GM18868 (cell line): Measurements from ENCODE around the gene NRP1.

Experiments used
- ATAC-seq: cut with Tn5 transposase; IDR thresholded peaks from one replicate; pipeline ENCODE4 v1.9.1; 2021; ENCODE audit warnings: mild to moderate bottlenecking, moderate library complexity; ENCODE audit not compliant: unreplicated experiment

The NRP1 gene

DNA sequence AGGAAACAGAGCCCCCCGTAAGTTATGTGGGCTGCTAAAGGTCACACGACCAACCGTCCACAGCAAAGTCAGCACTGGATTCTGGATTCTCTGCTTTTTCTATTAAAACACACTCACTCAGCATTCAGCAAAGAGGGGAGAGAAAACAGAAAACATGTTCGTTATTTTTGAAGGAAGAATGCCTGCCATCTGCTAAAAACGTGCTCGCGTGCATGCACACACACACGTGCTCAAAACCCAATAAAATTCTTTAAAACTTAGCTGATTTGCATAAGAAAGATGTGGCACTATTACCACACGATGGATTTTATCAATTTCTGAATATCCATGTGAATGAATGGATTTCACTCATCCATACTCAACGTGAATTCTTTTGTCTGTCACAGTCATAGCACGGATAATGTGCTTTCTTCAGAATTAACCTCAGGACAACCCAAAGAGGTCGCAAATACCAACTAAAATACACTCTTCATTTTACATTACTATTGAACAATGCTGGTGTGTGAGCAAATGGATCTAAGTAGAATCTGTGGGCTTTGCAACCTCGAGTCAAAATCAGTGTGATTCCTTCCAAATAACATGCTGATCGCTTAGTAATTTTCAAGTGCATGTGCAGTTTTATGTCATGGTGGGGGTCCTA is 40.8 kb downstream of the NRP1 start:
- ATAC-seq = no peak

DNA sequence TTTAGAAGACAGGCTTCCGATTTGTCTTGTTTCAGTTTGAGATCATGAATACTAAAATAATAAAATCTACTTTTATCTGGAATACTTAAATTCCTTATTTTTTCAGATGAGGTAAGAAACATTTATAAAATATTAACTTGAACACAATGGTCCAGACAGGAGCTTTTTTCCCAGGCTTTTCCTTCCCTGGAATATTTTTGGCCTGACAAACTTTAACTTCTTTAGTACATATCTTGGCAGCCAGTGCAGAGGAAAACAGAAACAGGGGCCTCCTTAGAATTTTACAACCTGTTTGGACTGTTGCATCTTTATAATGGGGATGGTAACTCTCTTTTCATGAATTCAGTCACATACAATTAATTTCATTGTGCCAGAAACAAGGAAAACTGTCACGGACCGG is 41.4 kb downstream of the NRP1 start:
- no peak for ATAC-seq

DNA sequence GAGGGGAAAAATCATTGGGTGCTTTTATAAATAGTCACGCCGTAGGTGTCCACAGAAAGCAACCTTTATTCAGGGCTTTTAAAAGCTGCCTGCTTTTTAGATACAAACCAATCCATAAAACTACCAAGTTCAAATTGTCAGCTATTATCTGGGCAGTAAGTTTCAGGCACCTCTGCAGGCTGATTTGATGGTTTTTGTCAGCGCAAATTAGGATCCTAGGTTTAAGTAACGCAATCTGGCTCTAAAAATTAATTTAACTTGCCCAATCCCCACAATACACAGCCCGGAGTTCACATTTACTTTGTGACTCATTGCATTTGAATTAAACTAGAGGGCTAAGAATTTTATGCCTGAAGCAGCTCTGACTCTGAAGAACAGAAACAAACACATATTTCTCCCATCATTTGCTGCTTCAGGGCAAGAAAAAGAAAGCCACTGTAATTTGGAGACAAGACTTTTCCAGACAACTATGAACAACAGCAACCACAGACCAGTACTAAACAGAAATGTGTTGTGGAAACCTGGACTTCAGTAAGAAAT is 43.3 kb downstream of the NRP1 start:
- no peak for ATAC-seq

DNA sequence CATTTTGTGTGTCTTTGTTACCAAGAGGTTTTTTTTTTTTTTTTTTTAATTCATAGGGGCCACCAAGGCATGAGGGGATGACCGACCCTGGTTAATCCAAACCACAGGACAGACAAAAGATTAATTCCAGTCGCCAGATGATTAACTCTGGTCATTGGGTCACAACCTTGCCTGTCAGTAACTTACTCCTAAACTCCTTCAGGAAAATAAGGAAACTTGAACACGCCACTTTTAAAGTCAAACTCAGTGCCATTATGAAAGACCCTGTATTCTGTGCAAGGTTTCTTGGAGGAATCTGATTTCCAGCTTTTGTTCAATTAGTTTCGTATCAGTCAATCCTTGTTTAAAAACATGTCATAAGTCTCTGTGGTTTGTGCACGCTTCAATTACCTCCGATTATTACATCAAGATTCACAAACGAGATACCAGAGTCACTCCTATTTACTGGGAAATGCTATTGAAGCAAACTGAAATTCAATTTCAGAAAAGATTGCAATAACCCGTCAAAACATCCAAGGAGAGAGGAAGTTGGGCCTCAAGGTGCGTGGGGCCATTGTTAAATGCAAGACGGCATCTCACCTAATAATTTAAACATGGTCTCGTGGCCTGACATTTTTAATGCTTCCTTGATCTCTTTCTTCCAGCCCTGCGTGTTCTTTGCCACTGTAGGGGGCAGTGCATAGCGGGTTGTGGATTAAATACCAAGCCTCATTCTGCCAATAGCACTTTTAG is 44.0 kb downstream of the NRP1 start:
- ATAC-seq = no peak

DNA sequence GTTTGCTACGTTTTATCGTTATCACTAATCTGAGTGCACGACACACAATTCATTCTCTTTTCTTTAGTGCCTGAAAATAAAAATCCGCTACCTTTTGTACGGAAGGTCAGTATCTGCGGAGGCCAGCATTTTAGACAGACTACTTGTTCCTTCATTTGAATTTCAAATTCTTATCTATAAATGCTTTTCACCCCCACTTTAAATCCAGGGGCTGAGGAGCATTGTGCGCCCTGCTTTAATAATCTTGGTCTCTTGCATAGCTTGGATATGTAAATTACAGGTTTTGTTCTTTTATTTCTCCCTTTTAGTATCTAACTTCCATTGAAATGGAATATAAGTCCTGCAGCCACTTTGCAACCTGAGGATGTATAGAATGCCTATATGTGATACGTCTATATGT is 44.7 kb downstream of the NRP1 start:
- ATAC-seq = no peak

DNA sequence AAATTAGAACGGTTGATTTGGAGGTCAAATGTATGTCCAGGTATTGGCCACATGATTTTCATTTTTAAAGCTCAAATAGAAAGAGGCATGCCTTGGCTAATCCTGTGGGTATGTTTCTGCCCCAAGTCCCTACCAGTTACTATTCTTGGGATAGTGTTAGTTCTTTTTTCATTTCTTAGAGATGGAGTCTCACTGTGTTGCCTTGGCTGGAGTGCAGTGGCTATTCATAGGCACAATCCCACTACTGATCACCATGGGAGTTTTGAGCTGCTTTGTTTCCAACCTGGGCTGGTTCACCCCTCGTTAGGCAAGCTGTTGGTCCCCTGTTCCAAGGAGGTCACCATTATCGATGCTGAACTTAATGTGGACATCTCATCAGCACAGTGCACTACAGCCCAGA is 46.3 kb downstream of the NRP1 start:
- no peak for ATAC-seq

DNA sequence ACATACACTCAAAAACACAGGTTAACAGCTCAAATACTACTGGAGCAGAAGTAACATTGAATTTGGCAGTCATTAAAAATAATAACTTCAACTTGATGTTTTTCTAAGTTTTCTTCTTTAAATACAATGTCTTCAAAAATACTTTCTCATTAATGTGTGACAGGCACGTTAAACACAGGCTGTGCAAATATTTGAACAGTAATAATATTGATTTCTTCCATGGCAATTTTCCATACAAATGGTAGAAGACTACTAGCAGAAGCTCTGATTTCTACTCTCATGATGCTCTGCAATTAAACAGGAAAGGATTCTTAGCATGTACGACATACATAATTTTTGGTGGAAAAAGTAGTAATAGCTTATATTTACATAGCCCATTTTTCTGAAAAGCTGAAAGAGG is 47.4 kb downstream of the NRP1 start:
- ATAC-seq = no peak

DNA sequence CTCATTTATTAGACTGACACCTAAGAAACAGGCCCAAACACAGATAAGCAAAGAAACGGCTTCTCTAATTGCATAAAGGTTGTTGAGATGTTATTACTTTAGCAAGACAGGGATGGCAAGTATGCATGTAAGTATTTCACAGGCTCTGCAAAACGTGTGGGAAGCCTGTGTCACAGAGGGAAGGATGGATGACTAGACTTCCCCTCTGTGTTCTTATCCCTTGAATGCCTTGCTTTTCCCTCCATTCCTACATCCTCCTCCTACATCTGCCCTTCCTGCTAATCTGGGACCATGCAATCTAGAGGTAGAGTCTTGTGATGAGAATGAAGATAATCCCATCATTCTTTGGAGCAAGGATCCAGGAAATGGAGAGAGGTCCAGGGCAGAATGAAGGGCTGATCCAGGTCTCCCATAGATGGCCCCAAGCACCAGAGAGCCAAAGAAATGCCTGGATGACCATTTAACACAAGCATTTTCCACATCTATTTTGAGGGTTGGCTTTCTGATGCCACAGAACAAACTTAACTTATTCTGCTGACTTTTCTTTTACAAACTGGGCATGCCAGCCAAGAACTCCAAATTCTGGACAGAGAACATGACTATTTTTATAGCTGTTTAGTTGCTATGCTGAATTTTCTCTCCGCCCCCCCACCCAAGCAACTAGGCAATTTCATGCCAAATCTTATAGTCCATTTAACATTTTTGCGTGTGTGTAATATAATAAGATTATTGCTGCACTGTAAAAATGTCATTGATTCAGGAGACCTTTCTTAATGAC is 48.1 kb downstream of the NRP1 start:
- ATAC-seq = no peak

DNA sequence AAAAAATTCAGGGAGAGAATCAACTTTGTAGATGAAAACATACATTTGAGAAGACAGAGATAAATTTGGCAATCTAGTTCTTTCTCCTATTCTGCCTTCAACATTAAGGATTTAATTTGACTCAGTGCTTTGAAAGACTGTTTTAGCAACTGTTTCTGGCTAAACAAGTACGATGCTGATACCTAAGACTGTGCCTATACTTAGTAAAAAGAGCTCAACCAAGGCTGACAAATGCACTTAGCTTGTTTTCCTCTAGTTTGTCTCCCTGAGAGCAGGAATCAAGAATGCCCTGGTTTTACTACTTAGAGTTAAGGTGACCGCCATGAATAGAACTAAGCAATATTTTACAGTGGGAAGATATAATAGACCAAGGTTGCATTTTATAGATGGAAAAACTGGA is 49.5 kb downstream of the NRP1 start:
- ATAC-seq = no peak

DNA sequence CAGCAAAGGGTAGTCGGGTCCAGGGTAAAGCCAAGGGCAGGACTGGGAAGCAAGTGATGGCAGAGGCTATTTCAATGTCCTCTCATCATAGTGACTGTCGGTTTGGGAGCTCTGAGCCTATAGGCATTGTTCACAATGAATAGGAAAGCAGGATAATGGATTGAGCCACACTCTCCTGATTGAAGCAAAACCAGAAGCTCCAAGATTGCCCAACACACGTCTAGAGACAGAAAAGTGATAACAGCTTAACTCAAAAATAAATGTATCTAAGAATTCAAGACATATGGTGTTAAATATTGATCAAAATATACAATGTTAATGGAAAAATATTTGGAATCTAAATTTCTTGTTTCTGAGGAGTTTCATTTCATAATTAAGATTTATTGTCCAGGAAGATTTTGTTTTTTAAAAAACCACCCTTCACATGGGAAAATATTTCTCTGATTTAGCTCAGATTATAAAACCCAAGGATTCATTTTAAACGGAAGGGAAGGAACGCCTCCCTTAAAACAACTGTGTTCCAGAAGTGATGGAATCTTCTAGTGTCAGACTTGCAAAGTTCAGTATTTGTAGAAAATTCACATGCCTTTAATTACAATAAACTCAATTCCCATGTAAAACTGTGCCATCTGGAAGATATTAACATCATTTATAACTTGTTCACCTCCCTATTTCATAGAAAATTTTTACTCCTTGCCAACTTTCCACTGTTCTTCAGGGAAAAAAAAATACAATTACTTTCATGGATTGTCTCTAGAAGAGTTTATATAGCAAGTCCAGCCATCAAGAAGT is 54.5 kb downstream of the NRP1 start:
- no peak for ATAC-seq

DNA sequence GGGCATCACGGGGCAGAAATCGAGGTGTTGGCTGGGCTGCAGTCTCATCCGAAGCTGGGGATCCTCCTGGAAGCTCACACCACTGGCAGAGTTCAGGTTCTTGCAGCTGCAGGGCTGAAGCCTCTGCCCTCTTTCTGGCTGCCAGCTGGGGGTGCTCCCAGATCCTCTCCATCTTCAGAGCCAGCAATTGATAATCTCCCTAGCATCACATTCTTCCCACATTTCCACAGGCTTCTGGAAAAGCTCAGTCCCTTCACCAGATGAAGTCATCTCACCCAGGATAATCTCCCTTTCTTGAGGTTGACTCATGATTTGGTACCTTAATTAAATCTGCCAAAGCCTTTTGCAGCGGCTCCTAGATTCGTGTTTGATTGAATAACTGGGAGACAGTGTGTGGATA is 55.2 kb downstream of the NRP1 start:
- no peak for ATAC-seq

DNA sequence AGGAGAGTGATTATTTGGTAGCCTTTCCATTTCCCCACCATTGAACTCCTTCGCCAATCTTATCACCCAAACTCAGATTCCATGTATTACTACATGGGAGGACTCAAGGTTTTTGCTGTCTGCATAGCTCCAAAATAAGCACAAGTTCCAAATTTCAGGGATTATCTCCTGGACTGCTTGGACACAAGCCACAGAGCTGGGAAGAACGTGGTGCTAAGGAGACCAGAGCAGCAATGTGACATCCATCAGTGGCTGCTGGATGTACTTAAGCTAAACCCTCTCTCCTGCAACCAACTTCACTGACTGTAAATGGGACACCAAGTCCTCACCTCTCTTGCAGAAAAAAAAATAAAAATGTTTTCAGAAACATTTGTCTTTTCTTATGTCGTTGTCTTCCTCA is 56.3 kb downstream of the NRP1 start:
- no peak for ATAC-seq

DNA sequence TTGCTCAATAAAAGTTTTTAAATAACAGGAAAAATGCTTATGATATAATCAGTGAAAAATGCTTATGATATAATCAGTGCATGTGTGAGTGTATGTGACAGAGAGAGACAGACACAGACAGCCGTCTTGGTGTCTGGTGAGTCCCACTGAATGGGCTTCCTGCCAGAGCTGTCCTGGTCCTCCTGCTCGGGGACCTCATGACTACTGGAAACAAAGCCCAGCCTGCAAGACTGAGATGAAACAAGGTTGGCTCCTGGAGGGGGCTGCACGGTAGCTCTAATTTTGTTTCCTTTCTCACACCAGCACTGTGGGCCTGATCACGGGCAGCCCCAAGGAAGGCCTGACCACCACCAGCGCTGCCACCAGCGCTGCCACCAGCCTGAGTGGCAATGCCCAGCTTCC is 57.3 kb downstream of the NRP1 start:
- no peak for ATAC-seq

DNA sequence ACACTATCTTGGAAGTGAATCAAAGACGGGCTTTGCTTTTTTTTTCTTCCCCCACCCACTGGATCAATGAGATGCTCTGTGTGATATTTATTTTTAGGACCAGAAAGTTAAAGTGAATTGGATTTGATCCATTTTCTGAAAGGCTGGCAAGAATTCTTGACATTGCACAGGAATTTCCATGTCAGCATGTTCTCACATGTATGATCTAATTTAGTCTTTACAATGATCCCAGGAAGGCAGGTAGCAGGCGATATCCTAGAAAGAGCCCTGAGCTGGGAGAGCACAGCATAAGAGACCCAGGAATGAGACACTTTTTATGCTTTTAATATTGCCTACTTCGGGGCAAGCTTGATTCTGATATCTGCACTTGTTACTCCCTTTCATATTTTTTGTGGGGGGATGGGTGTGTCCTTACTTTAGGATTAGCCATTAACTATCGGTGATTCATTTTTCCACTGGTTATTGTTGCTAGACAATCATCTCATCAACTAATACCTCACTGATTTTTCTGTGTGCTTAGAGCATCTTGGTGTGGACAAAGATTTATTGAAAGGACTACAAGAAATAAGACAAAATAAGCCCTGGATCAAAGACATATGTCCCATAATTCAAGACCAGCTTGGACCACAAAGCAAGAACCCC is 58.1 kb downstream of the NRP1 start:
- no peak for ATAC-seq

DNA sequence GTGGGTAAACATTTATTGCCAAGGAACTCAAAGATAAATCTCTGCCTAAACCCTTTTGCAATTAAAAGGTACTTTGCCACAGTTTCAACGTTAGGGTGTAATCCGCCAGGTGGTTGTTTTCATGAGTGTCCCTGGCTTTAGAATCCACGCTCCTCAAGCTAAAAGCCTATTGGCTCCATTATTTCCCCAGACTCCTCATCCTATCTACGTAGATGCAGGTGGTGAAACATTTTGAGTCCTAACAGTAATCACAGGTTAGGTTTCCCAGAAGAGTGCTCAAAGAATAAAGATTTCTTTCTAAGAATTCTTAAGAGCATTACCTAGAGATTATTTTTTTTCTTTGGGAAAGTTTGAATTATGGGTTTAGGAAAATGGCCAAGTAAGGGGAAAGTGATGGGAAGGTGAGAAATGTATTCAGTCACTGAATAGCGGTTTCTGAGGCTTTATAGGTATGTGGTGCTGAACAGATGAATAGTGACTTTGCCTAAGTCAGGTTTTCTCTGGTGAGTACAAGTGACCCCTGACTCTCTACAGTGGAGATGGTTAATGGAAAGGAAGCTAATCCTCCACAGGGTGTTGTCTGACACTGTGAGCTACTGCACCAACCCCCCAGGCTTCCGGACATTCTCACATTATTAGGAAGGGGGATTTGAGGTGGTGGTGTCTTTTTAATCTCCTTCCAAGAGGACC is 60.2 kb downstream of the NRP1 start:
- no peak for ATAC-seq

DNA sequence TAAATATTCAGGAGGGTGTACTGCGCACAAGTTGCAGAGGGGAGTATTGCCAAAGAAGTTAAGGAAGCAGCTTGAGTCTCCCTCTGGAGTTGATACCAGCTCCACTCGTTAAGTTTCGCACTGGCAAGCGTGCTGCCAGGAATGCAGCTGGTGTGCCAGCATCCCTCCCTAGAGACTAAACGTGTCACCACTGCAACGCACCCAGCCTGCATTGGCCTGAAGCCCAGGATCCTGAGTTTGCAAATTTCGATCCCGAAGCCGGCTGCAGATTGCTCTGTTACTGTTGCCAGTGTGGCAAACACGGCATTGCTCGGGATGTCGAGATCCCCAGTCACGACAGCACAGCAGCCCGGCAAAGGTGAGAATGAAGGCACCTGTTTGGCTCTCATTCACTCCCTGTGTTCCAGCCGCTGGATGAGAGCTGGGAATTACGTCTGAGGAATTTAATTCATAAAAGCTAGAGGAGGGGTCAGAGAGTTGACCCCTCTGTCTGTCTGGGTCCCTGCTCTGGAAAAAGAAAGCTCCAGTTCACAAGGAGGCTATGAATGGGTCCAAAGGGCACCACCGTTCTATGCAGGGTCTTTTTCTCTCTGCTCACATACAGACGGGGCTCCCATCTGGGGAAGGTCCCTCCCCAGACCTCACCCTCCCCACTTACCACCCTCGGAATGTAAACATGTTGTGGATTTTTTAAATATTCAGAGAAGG is 61.0 kb downstream of the NRP1 start:
- no peak for ATAC-seq

DNA sequence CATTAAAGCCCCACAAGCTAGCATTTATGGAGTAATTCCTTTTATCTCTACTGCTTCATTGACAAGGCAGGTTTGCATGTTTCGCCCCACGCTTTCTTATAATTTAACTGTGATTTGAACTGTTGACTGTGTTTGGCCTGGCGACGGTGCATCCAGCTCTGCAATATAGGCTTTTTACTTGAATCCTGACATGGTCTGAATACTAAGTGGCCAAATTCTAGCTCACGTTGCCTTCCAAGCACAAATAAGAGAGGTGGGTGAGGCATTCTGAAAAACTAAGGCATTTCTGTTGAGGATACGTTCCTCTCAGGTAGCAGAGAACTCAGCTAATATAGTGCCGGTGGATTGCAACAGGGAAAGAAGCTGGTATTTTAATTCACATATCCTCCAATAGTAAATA is 61.8 kb downstream of the NRP1 start:
- ATAC-seq = no peak

DNA sequence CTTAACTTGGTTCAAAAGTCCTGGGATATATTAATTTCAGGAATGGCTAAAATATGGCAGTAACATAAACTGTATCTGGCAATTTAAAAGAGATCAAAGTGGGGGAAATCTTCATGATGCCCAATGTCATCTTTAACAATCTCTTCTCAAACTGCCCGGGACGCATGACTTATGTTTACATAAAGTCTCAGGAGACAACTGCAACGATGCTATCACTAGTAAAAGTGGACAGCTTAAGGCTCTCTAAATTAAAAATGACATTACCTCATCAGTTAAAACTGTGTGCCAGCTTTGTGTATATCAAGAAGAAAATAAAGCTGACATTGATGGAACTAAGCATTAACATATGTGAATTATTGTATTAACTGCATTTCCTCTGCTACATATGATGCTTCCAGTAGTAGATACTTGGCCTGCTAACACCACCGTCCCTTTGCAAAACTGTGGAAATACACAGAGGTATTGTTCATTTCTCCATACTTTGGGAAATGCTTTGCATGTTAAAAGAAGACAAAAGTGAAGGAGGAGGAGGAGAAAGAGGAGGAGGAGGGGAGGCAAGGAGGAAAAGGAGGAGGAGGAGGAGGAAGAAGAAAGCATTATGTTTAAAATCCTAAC is 62.4 kb downstream of the NRP1 start:
- no peak for ATAC-seq

DNA sequence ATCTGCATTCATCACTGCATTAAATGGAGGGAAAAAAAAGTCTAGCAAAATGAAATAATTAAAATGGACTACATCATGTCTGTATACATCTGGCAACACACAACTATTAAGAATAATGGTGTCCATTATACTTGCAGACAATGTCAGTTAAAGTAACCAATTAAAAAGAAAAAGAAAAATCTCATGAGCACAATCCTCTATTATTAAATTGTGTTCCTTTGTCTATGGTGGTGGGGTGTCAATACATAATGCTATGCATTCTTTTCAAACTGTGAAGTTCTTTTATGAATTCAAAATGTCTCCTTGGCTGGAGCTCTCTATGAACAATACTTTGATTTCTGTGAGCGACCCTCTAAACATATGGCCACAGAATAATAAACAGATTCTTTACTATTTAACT is 63.5 kb downstream of the NRP1 start:
- ATAC-seq = no peak
